ENCODE measurements around the gene KLK15.

- TF ChIP-seq CTCF (IDR thresholded peaks at IDR 0.05) (no peak), POLR2A (IDR thresholded peaks at IDR 0.05; ENCODE audit: low read depth) (no peak)
Observed at GRCh38 chr19:50821248-50821612, 12.1 kb downstream of the KLK15 start.

Measured in esophagus muscularis mucosa (tissue), 3 donors.